Bronchial epithelial cell (primary cell): ENCODE data around the gene ACIN1. TPM values are rescaled to one million over a fixed set of nuclear protein-coding genes. Genes with fewer than 3 reads are reported as not detected.

Source experiments
- DNase-seq: peaks from one replicate; pipeline ENCODE4 v3.0.0-alpha.2; 2010; ENCODE audit warnings: low read depth
- FAIRE-seq: peaks from 2 replicates; lab custom pipeline; 2011; peaks lifted over from hg19 to GRCh38; lab: Jason Lieb, UNC
- H3K27me3 ChIP-seq: 2 replicates; pipeline ENCODE4 v1.5.1; 2011; ENCODE audit warnings: low read length; ENCODE audit not compliant: control insufficient read depth, insufficient read depth
- H3K36me3 ChIP-seq: 2 replicates; pipeline ENCODE4 v1.5.1; 2011; ENCODE audit warnings: low read length; ENCODE audit not compliant: control insufficient read depth, insufficient read depth
- H3K4me3 ChIP-seq: 2 replicates; pipeline ENCODE4 v1.5.1; 2011; ENCODE audit warnings: mild to moderate bottlenecking, low read depth, low read length, control low read depth
- CTCF ChIP-seq: IDR thresholded peaks from 2 replicates; pipeline ENCODE4 v1.5.1; 2011; ENCODE audit warnings: mild to moderate bottlenecking, moderate library complexity, low read length, control low read depth, inconsistent platforms; ENCODE audit not compliant: insufficient read depth, severe bottlenecking
- total RNA-seq: library from RNA; depleted of rRNA; stranded (reverse); fragments of >200 nt; gene quantifications from 2 replicates; pipeline ENCODE4 v1.2.1, GENCODE V29; 2014

The ACIN1 gene
- total RNA-seq, 1 donor from 2014 or later = 45.5 TPM

- H3K27me3 ChIP-seq = no peaks in the 10 kb centered on the region
- no peak for FAIRE-seq
These were observed 42.7 kb downstream of the ACIN1 start for GRCh38 chr14:23052182-23052623.

GRCh38 chr14:23051141-23052057, 43.5 kb downstream of the ACIN1 start:
- DNase-seq (no peak), FAIRE-seq (no peak)
- Histone ChIP-seq H3K36me3 (no peaks in the 10 kb centered on the region), H3K4me3 (no peak overlapping the region), H3K27me3 (no peaks in the 10 kb centered on the region)
- no peak for TF ChIP-seq CTCF

More at GRCh38 chr14:23052182-23052623, 42.7 kb downstream of the ACIN1 start:
- Histone ChIP-seq H3K36me3 (no peaks in the 10 kb centered on the region), H3K4me3 (no peak overlapping the region)
- DNase-seq = no peak
- peak; percentile 38 for TF ChIP-seq CTCF

- DNase-seq (no peak), FAIRE-seq (no peak)
- no peaks in the 10 kb centered on the region for H3K27me3 ChIP-seq
- TF ChIP-seq CTCF = no peak
- no peaks in the 10 kb centered on the region for H3K36me3 ChIP-seq
- no peak overlapping the region for H3K4me3 ChIP-seq
These were observed 45.9 kb downstream of the ACIN1 start for GRCh38 chr14:23049011-23049410.

DNA sequence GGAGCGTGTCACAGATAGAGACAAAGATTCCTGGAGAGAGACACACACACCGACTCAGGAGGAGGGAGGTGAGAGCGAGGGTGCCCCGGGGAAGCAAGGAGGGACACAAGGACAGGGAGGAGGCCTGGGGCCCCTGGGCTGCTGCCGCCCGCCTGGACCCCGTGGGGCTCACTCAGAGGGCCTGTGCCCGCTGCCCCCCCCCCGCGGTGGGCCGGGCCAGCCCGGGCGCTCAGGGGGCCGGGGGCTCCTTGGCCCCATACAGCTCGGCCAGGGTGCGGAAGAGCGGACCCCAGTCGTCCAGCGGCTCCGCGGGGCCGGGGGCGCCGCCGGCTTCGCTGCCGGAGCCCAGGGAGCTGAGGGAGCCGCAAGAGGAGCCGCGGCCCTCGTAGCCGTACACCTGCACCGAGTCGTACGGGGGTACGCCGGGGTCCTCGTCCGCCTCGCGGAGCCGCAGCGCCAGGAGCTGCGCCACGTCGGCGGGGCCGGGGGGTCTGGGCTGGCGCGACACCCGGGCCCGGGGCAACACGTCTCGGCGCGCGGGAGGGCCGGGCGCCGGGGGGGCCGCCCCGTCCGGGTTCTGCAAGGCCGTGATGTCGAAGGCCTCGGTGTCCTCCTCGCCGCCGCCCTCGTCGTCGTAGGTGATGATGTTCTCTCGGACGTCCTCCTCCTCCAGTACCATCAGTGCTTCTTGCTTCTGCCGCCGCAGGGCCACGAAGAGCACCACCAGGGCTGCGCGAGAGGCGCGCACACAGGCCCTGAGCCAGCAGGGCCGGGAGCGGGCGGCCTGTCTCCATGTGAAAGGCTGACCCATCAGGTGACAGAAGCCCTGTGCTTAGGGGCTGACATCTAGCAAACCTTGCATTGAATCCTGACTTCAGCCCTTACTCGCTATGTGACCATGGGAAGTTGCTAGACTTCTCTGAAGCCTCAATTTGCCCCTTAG, 46.9 kb downstream of the ACIN1 start:
- Histone ChIP-seq H3K27me3 (no peaks in the 10 kb centered on the region), H3K36me3 (no peaks in the 10 kb centered on the region), H3K4me3 (no peak overlapping the region)
- no peak for DNase-seq
- TF ChIP-seq CTCF = no peak
- FAIRE-seq = no peak

- DNase-seq (no peak), FAIRE-seq (no peak)
These were observed 47.8 kb downstream of the ACIN1 start for GRCh38 chr14:23047034-23047634.

More at GRCh38 chr14:23047034-23047634, 47.8 kb downstream of the ACIN1 start:
- no peak for TF ChIP-seq CTCF
- Histone ChIP-seq H3K4me3 (no peak overlapping the region), H3K36me3 (no peaks in the 10 kb centered on the region), H3K27me3 (no peaks in the 10 kb centered on the region)
